Renal pelvis (tissue), 4 donors: Measurements from ENCODE around the gene FBXL13. TPM values are rescaled to one million over a fixed set of nuclear protein-coding genes. Genes with fewer than 3 reads are reported as not detected.

Experiments used
- DNase-seq: peaks from one replicate; pipeline ENCODE4 v3.0.0-alpha.2; 2013
- polyA plus RNA-seq, 3 donors: library from polyadenylated mRNA; unstranded; fragments of 120-200 nt; gene quantifications; one replicate each; pipeline ENCODE4 v1.2.1, GENCODE V29; 2013; ENCODE audit not compliant: insufficient read length in 3 of 3

FBXL13 gene
- polyA plus RNA-seq, 3 donors, result 1.8 to 4.1 (median 3.5) TPM

GRCh38 chr7:102897211-102897631 is 177.4 kb downstream of the FBXL13 start:
- DNase-seq, result peak; percentile 74

GRCh38 chr7:102896585-102896984 is 178.0 kb downstream of the FBXL13 start:
- DNase-seq, result no peak

GRCh38 chr7:102895602-102896001 is 179.0 kb downstream of the FBXL13 start:
- no peak for DNase-seq

- no peak for DNase-seq
Observed at GRCh38 chr7:102892631-102893278, 181.8 kb downstream of the FBXL13 start.

GRCh38 chr7:102891693-102892261 is 182.8 kb downstream of the FBXL13 start:
- no peak for DNase-seq

GRCh38 chr7:102890971-102891692 is 183.5 kb downstream of the FBXL13 start:
- no peak for DNase-seq

- DNase-seq, result no peak
Observed at GRCh38 chr7:102890292-102890970, 184.2 kb downstream of the FBXL13 start.

GRCh38 chr7:102889851-102890250 is 184.7 kb downstream of the FBXL13 start:
- DNase-seq, result no peak

- no peak for DNase-seq
Observed at GRCh38 chr7:102888561-102889233, 185.9 kb downstream of the FBXL13 start.

GRCh38 chr7:102883098-102883860 is 191.3 kb downstream of the FBXL13 start:
- DNase-seq, result no peak

- no peak for DNase-seq
Observed at GRCh38 chr7:102875700-102876295, 198.8 kb downstream of the FBXL13 start.

- no peak for DNase-seq
Observed at GRCh38 chr7:102874966-102875365, 199.6 kb downstream of the FBXL13 start.

GRCh38 chr7:102874166-102874829 is 200.3 kb downstream of the FBXL13 start:
- no peak for DNase-seq

- no peak for DNase-seq
Observed at GRCh38 chr7:102873470-102874165, 201.0 kb downstream of the FBXL13 start.

GRCh38 chr7:102872460-102872859 is 202.1 kb downstream of the FBXL13 start:
- DNase-seq, result no peak

- DNase-seq, result no peak
Observed at GRCh38 chr7:102869195-102869594, 205.4 kb downstream of the FBXL13 start.

- no peak for DNase-seq
Observed at GRCh38 chr7:102866535-102867215, 207.9 kb downstream of the FBXL13 start.

GRCh38 chr7:102864958-102865357 is 209.6 kb downstream of the FBXL13 start:
- no peak for DNase-seq

GRCh38 chr7:102860351-102860811 is 214.2 kb downstream of the FBXL13 start:
- peak; percentile 52 for DNase-seq
